ENCODE measurements around the gene RDM1. TPM values are rescaled to one million over a fixed set of nuclear protein-coding genes. Genes with fewer than 3 reads are reported as not detected.

Gene RDM1
- total RNA-seq, 1 donor from 2014 or later: not detected

- no peaks in the 10 kb centered on the region for H3K36me3 ChIP-seq
- DNase-seq: no peak
- H3K9me3 ChIP-seq (replicated peaks): no peaks in the 10 kb centered on the region
- no peak overlapping the region for H3K27ac ChIP-seq (replicated peaks)
- no peak overlapping the region for H3K4me3 ChIP-seq
- intact Hi-C loops (cut with micrococcal nuclease): no loop called here
- H3K4me1 ChIP-seq: no peaks in the 10 kb centered on the region
- TF ChIP-seq, protein P1, sequence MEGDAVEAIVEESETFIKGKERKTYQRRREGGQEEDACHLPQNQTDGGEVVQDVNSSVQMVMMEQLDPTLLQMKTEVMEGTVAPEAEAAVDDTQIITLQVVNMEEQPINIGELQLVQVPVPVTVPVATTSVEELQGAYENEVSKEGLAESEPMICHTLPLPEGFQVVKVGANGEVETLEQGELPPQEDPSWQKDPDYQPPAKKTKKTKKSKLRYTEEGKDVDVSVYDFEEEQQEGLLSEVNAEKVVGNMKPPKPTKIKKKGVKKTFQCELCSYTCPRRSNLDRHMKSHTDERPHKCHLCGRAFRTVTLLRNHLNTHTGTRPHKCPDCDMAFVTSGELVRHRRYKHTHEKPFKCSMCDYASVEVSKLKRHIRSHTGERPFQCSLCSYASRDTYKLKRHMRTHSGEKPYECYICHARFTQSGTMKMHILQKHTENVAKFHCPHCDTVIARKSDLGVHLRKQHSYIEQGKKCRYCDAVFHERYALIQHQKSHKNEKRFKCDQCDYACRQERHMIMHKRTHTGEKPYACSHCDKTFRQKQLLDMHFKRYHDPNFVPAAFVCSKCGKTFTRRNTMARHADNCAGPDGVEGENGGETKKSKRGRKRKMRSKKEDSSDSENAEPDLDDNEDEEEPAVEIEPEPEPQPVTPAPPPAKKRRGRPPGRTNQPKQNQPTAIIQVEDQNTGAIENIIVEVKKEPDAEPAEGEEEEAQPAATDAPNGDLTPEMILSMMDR (IDR thresholded peaks at IDR 0.05; ENCODE audit: borderline replicate concordance): no peak
- no peaks in the 10 kb centered on the region for H3K27me3 ChIP-seq (ENCODE audit: low read depth)
Measured at GRCh38 chr17:35889241-35889640, 41.3 kb downstream of the RDM1 start.

- DNase-seq: no peak
- no peak within 1 kb of the TSS for H3K27ac ChIP-seq (replicated peaks)
- H3K27me3 ChIP-seq (ENCODE audit: low read depth): peaks cover 3% of the 10 kb centered on the region
- H3K4me3 ChIP-seq: no peak within 1 kb of the TSS
- H3K4me1 ChIP-seq: peaks cover 4% of the 10 kb centered on the region
- H3K9me3 ChIP-seq (replicated peaks): no peaks in the 10 kb centered on the region
- H3K36me3 ChIP-seq: no peaks in the 10 kb centered on the region
- intact Hi-C loops (cut with micrococcal nuclease): no loop called here
- TF ChIP-seq, protein P1 (IDR thresholded peaks at IDR 0.05; ENCODE audit: borderline replicate concordance): no peak
Measured at GRCh38 chr17:35879773-35880654, 50.6 kb downstream of the RDM1 start, which contains the start of gene CCL5. CCL5 (minus strand) TSS chr17:35880360.

DNA sequence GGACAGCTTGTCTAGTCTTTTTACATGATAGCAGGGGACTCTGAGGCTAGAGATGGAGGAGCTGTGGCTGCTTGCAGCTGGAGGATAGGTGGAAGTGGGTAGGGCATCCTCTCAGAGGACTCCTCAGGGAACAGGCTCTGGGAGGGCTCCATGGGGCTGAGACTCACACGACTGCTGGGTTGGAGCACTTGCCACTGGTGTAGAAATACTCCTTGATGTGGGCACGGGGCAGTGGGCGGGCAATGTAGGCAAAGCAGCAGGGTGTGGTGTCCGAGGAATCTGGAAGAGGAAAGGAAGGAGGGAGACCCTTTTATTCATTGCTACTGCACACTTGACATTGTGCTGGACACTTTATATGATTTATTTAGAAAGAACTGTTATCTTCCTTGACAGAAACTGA lies 52.2 kb downstream of the RDM1 start:
- H3K27me3 ChIP-seq (ENCODE audit: low read depth): peaks cover 3% of the 10 kb centered on the region
- TF ChIP-seq, protein P1 (IDR thresholded peaks at IDR 0.05; ENCODE audit: borderline replicate concordance): no peak
- H3K27ac ChIP-seq (replicated peaks): no peak overlapping the region
- H3K4me1 ChIP-seq: peaks cover 4% of the 10 kb centered on the region
- H3K36me3 ChIP-seq: no peaks in the 10 kb centered on the region
- no peak for DNase-seq
- intact Hi-C loops (cut with micrococcal nuclease): no loop called here
- no peak overlapping the region for H3K4me3 ChIP-seq
- H3K9me3 ChIP-seq (replicated peaks): no peaks in the 10 kb centered on the region

DNA sequence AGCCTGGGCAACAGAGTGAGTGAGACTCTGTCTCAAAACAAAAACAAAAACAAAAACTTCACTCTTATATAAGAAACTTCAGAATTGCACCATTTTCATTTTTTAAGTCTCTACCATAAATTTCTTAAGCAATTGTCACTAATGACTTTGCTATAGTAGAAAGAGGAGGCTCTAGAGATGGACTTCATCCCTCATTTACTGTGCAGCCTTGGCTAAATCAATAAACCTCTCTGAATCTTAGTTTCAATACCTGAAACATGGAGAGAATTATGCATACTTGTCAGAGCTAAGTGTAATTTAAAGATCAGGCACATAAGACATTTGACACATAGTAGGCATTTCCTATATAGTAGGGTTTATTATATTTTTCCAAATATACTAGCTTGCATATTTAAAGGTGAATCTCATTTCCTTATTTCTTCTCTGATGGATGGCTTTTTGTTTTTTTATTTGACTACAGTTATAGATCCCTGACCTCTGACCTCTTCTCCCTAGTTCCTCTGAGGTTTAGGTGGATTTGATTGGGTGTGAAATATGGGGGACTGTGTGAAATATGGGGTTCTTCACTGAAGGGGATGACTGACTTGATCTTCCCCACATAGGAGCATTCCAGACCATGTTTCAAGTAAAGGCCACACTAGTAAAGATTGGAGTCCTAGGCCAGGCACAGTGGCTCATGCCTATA lies 53.1 kb downstream of the RDM1 start:
- H3K4me3 ChIP-seq: no peak overlapping the region
- H3K4me1 ChIP-seq: peaks cover 4% of the 10 kb centered on the region
- intact Hi-C loops (cut with micrococcal nuclease): no loop called here
- H3K9me3 ChIP-seq (replicated peaks): no peaks in the 10 kb centered on the region
- H3K27me3 ChIP-seq (ENCODE audit: low read depth): peaks cover 3% of the 10 kb centered on the region
- DNase-seq: no peak
- H3K27ac ChIP-seq (replicated peaks): no peak overlapping the region
- TF ChIP-seq, protein P1 (IDR thresholded peaks at IDR 0.05; ENCODE audit: borderline replicate concordance): no peak
- H3K36me3 ChIP-seq: no peaks in the 10 kb centered on the region

- no peak for DNase-seq
- Histone ChIP-seq H3K4me3 (no peak overlapping the region), H3K27ac (replicated peaks) (no peak overlapping the region), H3K9me3 (replicated peaks) (no peaks in the 10 kb centered on the region), H3K27me3 (ENCODE audit: low read depth) (peaks cover 3% of the 10 kb centered on the region), H3K36me3 (no peaks in the 10 kb centered on the region), H3K4me1 (peaks cover 4% of the 10 kb centered on the region)
- intact Hi-C loops (cut with micrococcal nuclease): no loop called here
- TF ChIP-seq, protein P1 (IDR thresholded peaks at IDR 0.05; ENCODE audit: borderline replicate concordance): no peak
Measured at GRCh38 chr17:35876534-35876933, 54.0 kb downstream of the RDM1 start.
